OCI-LY7 (cell line): Measurements from ENCODE around the gene KCNQ4. TPM values are rescaled to one million over a fixed set of nuclear protein-coding genes. Genes with fewer than 3 reads are reported as not detected.

Experiments used
- BruUV-seq: library from RNA; stranded (reverse); fragments of 400-500 nt; replicated peaks from 2 replicates; lab custom pipeline; 2021; lab: Mats Ljungman, UMichigan
- CTCF ChIA-PET: fragments of 300-600 bp; sonication (Branson Sonifier 250); formaldehyde crosslinking; loops from one replicate; lab custom pipeline; 2022; ENCODE audit warnings: antibody characterized with exemption; ENCODE audit not compliant: unreplicated experiment; lab: Charles Lee
- POLR2A ChIA-PET: fragments of 300-600 bp; sonication (Branson Sonifier 250); formaldehyde crosslinking; loops from one replicate; lab custom pipeline; 2022; ENCODE audit warnings: antibody characterized with exemption; lab: Charles Lee
- DNase-seq: peaks from one replicate; pipeline ENCODE4 v3.0.0-alpha.2; 2015; ENCODE audit warnings: low spot score
- H2AFZ ChIP-seq: fragments of 200-600 bp; sonication (generic), shearing (Covaris generic); 2 replicates; pipeline ENCODE4 v1.6.1; 2014; ENCODE audit warnings: mild to moderate bottlenecking, antibody characterized with exemption, low read length, moderate library complexity
- H3K27ac ChIP-seq: fragments of 200-600 bp; sonication (generic); 2 replicates; pipeline ENCODE4 v1.5.1; 2014; ENCODE audit warnings: mixed run types, low read depth, mild to moderate bottlenecking, moderate library complexity, low read length, inconsistent platforms; ENCODE audit not compliant: poor library complexity, severe bottlenecking
- H3K36me3 ChIP-seq: fragments of 200-600 bp; sonication (generic); 2 replicates; pipeline ENCODE4 v1.6.1; 2014; ENCODE audit warnings: mild to moderate bottlenecking, antibody characterized with exemption, low read length, moderate library complexity, mixed read lengths; ENCODE audit not compliant: insufficient read depth
- H3K4me1 ChIP-seq: fragments of 200-600 bp; sonication (generic); 2 replicates; pipeline ENCODE4 v1.5.1; 2014; ENCODE audit warnings: mild to moderate bottlenecking, low read length; ENCODE audit not compliant: insufficient read depth, poor library complexity, severe bottlenecking
- H3K4me2 ChIP-seq: fragments of 200-600 bp; sonication (generic); 2 replicates; pipeline ENCODE4 v1.6.1; 2014; ENCODE audit warnings: mild to moderate bottlenecking, low read length
- H3K4me3 ChIP-seq: fragments of 200-600 bp; sonication (generic); 2 replicates; pipeline ENCODE4 v1.5.1; 2014; ENCODE audit warnings: mild to moderate bottlenecking, low read depth, low read length; ENCODE audit not compliant: poor library complexity, severe bottlenecking
- H3K79me2 ChIP-seq: fragments of 200-600 bp; sonication (generic); 2 replicates; pipeline ENCODE4 v1.6.1; 2016; ENCODE audit warnings: low read depth, mild to moderate bottlenecking, low read length, moderate library complexity, mixed read lengths; ENCODE audit not compliant: insufficient read depth
- H3K9me2 ChIP-seq: fragments of 200-600 bp; sonication (generic); 2 replicates; pipeline ENCODE4 v1.6.1; 2016; ENCODE audit warnings: mild to moderate bottlenecking, low read length, mixed read lengths; ENCODE audit not compliant: insufficient read depth
- H3K9me3 ChIP-seq: fragments of 200-600 bp; sonication (generic); 2 replicates; pipeline ENCODE4 v1.6.1; 2014; ENCODE audit warnings: mild to moderate bottlenecking, mixed run types, low read length, mixed read lengths
- H4K20me1 ChIP-seq: fragments of 200-600 bp; sonication (generic); 2 replicates; pipeline ENCODE4 v1.6.1; 2014; ENCODE audit warnings: mild to moderate bottlenecking, antibody characterized with exemption, low read length, moderate library complexity, mixed read lengths; ENCODE audit not compliant: insufficient read depth
- EZH2phosphoT487 ChIP-seq: fragments of 200-600 bp; sonication (generic); IDR thresholded peaks from 2 replicates; pipeline ENCODE4 v1.6.1; 2018; ENCODE audit warnings: low read depth, borderline replicate concordance, mild to moderate bottlenecking, mixed run types, antibody characterized with exemption, low read length, moderate library complexity, mixed read lengths
- intact Hi-C: fragments of 100-400 bp; cut with micrococcal nuclease; formaldehyde crosslinking; loops from one replicate; pipeline ENCODE4 v1.10.0; 2022; ENCODE audit not compliant: unreplicated experiment
- total RNA-seq, 2 experiments: library from RNA; depleted of rRNA in 1 of 2; stranded (reverse); fragments of >200 nt in 1 of 2; shearing (Covaris generic) in 1 of 2; gene quantifications; 2 replicates each; pipeline ENCODE4 v1.2.3, GENCODE V29; 2014 to 2022
- TF ChIP-seq, protein P1 (sequence below): fragments of 200-600 bp; sonication (generic); conservative IDR thresholded peaks from 2 replicates; pipeline ENCODE4 v1.5.1; 2014; ENCODE audit warnings: mild to moderate bottlenecking, antibody characterized with exemption, low read length, moderate library complexity, mixed read lengths

Gene KCNQ4
- total RNA-seq, 2 experiments from 2014 or later = 0.16 to 0.49 TPM

DNA sequence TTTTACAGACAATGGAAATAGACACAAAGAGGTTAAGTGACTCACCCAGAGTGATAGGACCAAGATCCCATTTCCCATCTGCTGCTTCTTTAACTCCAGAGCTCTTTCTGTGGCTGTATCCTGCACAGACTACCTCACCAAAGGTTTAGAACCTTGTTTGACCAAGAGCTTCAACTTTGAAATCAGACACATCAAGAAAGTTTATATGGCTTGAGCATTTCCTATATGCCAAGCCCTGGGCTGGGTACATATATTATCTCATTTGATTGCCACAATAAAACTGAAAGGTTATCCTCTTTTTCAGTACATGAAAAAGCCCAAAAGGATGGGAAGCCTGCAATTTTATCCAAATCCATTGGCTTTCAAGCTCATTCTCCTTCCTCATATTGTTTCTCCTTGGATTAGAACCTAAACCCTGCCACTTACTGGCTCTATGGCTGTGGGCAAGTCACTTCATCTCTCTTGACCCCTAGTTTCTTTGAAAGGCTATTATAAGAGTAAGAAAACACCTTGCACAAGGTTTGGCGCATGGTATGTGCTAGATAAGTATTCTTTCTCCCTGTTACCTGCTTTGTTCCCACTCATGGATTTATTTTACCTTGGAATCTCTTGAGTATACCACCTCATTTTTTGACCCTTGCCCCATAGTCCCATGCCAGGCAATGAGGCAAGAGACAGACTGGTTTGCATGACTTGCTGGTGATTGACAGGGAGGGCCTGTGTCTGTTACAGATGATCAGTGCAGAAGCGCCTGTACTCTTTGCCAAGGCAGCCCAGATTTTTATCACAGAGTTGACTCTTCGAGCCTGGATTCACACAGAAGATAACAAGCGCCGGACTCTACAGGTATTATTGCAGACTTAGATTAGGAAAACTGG is 34.5 kb upstream of the KCNQ4 start:
- Histone ChIP-seq H3K27ac (no peak overlapping the region), H3K36me3 (peaks cover 98% of the 10 kb centered on the region), H3K4me3 (no peak overlapping the region), H4K20me1 (no peaks in the 10 kb centered on the region), H3K79me2 (no peaks in the 10 kb centered on the region; the same call in 1 of the 2 replicates), H3K4me1 (no peaks in the 10 kb centered on the region), H3K9me2 (no peaks in the 10 kb centered on the region), H2AFZ (no peak overlapping the region), H3K4me2 (no peak overlapping the region), H3K9me3 (no peaks in the 10 kb centered on the region)
- CTCF ChIA-PET = interaction anchor here (0.8 kb wide), 1 partner anchor 21 kb away, joined by 5 read pairs; no protein-coding TSS in a partner anchor
- no TSS peak for BruUV-seq
- no peak for DNase-seq
- TF ChIP-seq, protein P1, sequence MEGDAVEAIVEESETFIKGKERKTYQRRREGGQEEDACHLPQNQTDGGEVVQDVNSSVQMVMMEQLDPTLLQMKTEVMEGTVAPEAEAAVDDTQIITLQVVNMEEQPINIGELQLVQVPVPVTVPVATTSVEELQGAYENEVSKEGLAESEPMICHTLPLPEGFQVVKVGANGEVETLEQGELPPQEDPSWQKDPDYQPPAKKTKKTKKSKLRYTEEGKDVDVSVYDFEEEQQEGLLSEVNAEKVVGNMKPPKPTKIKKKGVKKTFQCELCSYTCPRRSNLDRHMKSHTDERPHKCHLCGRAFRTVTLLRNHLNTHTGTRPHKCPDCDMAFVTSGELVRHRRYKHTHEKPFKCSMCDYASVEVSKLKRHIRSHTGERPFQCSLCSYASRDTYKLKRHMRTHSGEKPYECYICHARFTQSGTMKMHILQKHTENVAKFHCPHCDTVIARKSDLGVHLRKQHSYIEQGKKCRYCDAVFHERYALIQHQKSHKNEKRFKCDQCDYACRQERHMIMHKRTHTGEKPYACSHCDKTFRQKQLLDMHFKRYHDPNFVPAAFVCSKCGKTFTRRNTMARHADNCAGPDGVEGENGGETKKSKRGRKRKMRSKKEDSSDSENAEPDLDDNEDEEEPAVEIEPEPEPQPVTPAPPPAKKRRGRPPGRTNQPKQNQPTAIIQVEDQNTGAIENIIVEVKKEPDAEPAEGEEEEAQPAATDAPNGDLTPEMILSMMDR = no peak
- no peak for TF ChIP-seq EZH2phosphoT487
- POLR2A ChIA-PET = interaction anchor here (0.6 to 0.7 kb wide), 2 partner anchors 11 to 24 kb away, joined by 3 read pairs; no protein-coding TSS in a partner anchor
- intact Hi-C loops = no loop called here

DNA sequence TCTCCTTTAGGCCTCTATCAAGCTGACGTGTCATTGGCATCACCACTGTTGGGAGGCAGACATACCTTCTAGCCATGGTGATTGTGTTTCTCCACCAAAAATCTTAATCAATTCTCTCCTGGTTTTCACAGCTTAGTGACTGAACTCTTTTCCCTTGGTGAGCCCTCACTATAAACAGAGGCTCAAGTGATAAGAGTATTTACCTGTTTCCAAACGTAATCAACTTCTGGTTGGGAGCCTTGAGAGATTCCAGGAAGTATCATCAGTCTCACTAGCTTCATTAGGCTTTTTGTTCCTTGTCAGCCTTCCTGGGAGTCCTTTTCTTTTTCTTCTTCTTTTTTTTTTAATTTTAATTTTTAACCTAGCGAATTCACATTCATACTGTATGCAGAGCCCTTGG is 33.8 kb upstream of the KCNQ4 start:
- BruUV-seq = no TSS peak
- no peak for TF ChIP-seq EZH2phosphoT487
- TF ChIP-seq, protein P1 = no peak
- Histone ChIP-seq H3K9me2 (no peaks in the 10 kb centered on the region), H3K4me2 (no peak overlapping the region), H3K36me3 (peaks cover 98% of the 10 kb centered on the region), H4K20me1 (no peaks in the 10 kb centered on the region), H3K79me2 (no peaks in the 10 kb centered on the region; the same call in 1 of the 2 replicates), H3K9me3 (no peaks in the 10 kb centered on the region), H3K4me3 (no peak overlapping the region), H3K27ac (no peak overlapping the region), H3K4me1 (no peaks in the 10 kb centered on the region), H2AFZ (no peak overlapping the region)
- ChIA-PET POLR2A (interaction anchor here (0.6 to 0.8 kb wide), 2 partner anchors 28 to 222 kb away, joined by 3 read pairs; no protein-coding TSS in a partner anchor), CTCF (no interaction called here)
- intact Hi-C loops = no loop called here
- DNase-seq = no peak
